IMR-90 (cell line): ENCODE measurements around the gene GJA10. TPM values are rescaled to one million over a fixed set of nuclear protein-coding genes. Genes with fewer than 3 reads are reported as not detected.

Experiments
- microRNA-seq, 2 experiments: library from miRNA; stranded (forward) in 1 of 2; unstranded in 1 of 2; fragments of 10-50 nt in 1 of 2; fragments of <30 nt in 1 of 2; gene quantifications in 1 of 2; microRNA quantifications in 1 of 2; one replicate each; pipeline versions ENCODE3 to v1.1.0; 2013 to 2020; ENCODE audit not compliant: insufficient read depth in 1 of 2, insufficient read length in 1 of 2, unreplicated experiment in 1 of 2
- polyA plus RNA-seq, 3 experiments: library from polyadenylated mRNA; depleted of rRNA; stranded (reverse); fragments of >200 nt; gene quantifications; 2 replicates each; pipeline ENCODE4 v1.2.3, GENCODE V29; 2012; ENCODE audit warnings: low replicate concordance in 1 of 3
- small RNA-seq, 5 experiments: library from RNA; depleted of rRNA; stranded (forward); fragments of <200 nt; gene quantifications; one replicate each; pipeline ENCODE3, GENCODE V24; 2012
- total RNA-seq: library from RNA; depleted of rRNA; stranded (reverse); fragments of >200 nt; gene quantifications from 2 replicates; pipeline ENCODE4 v1.2.3, GENCODE V29; 2012; rRNA removed

GJA10 gene
- total and polyA plus RNA-seq, 2 of the 4 experiments (the other 2 are of a cell fraction) = not detected

Small RNA genes within 50 kb of the gene (microRNA-seq; reads per million reads assigned to microRNA genes)
- gene RF00019 (ENCODE audit: insufficient read depth, insufficient read length) = not detected

Small RNA genes within 50 kb of the gene (small RNA-seq; reads per million reads assigned to genes)
- 0 reads per million in 5 experiments for gene RF00019

Other genes with a start within 250 kb of the GJA10 start
- gene MDN1, start 74.7 kb upstream of the GJA10 start, total RNA-seq = 26.7 and 29.7 TPM in 2 replicates
- gene MDN1, start 74.7 kb upstream of the GJA10 start, polyA plus RNA-seq (2012; rRNA removed) = 7.4 and 7.7 TPM in 2 replicates
- gene CASP8AP2, start 64.6 kb upstream of the GJA10 start, total RNA-seq = 11.1 and 19.2 TPM in 2 replicates
- 4.1 and 5.0 TPM in 2 replicates for gene CASP8AP2, start 64.6 kb upstream of the GJA10 start, polyA plus RNA-seq (2012; rRNA removed)